Dermis microvascular lymphatic vessel endothelial cell (primary cell): Measurements from ENCODE around the gene NKG7. TPM values are rescaled to one million over a fixed set of nuclear protein-coding genes. Genes with fewer than 3 reads are reported as not detected.

Experiments
- total RNA-seq: library from RNA; depleted of rRNA; stranded (reverse); fragments of >200 nt; gene quantifications from 2 replicates; pipeline ENCODE4 v1.2.1, GENCODE V29; 2014

NKG7 gene
- total RNA-seq, 1 donor from 2014 or later, result not detected

Other genes starting within 250 kb of the NKG7 start
- gene SIGLEC9, start 247.7 kb downstream of the NKG7 start, total RNA-seq, result 0.26 and 0.38 TPM in 2 replicates
- under 0.01 TPM in 1 of 2 replicates, not detected in the other for gene SIGLEC7, start 230.4 kb downstream of the NKG7 start, total RNA-seq
- gene CD33, start 147.6 kb downstream of the NKG7 start, total RNA-seq, result under 0.01 TPM in 1 of 2 replicates, not detected in the other
- not detected in 2 replicates for gene SIGLECL1, start 121.6 kb downstream of the NKG7 start, total RNA-seq
- gene IGLON5, start 61.0 kb downstream of the NKG7 start, total RNA-seq, result not detected in 2 replicates
- 0.13 TPM in 2 replicates for gene VSIG10L, start 30.5 kb downstream of the NKG7 start, total RNA-seq
- 73.6 and 75.7 TPM in 2 replicates for gene ETFB, start 6.3 kb downstream of the NKG7 start, total RNA-seq
- gene CLDND2, start 3.7 kb downstream of the NKG7 start, total RNA-seq, result not detected in 2 replicates
- gene LIM2, start 15.3 kb upstream of the NKG7 start, total RNA-seq, result not detected in 2 replicates
- not detected in 2 replicates for gene C19orf84, start 17.9 kb upstream of the NKG7 start, total RNA-seq
- gene SIGLEC10, start 45.0 kb upstream of the NKG7 start, total RNA-seq, result not detected in 2 replicates
- gene SIGLEC8, start 85.8 kb upstream of the NKG7 start, total RNA-seq, result not detected in 2 replicates
- not detected in 2 replicates for gene CEACAM18, start 105.9 kb upstream of the NKG7 start, total RNA-seq
- gene SIGLEC12, start 129.1 kb upstream of the NKG7 start, total RNA-seq, result not detected in 2 replicates
- not detected in 2 replicates for gene SIGLEC6, start 159.0 kb upstream of the NKG7 start, total RNA-seq
- 2.1 and 3.9 TPM in 2 replicates for gene ZNF175, start 198.6 kb upstream of the NKG7 start, total RNA-seq